Neuronal stem cell (in vitro differentiated cells): ENCODE results near the gene P2RX3.

Source experiments
- DNase-seq: peaks from one replicate; pipeline ENCODE4 v3.0.0-alpha.2; 2013; ENCODE audit warnings: low spot score
- H2AFZ ChIP-seq: one replicate; pipeline ENCODE4 v1.6.1; 2013; ENCODE audit warnings: mild to moderate bottlenecking, low read length, inconsistent platforms
- H2AK5ac ChIP-seq: 2 replicates; pipeline ENCODE4 v1.6.1; 2013; ENCODE audit warnings: low read depth, mild to moderate bottlenecking, inconsistent platforms, low read length, moderate library complexity, mixed read lengths
- H2BK120ac ChIP-seq: 2 replicates; pipeline ENCODE4 v1.6.1; 2013; ENCODE audit warnings: low read depth, mild to moderate bottlenecking, inconsistent platforms, low read length, moderate library complexity, mixed read lengths
- H2BK12ac ChIP-seq: one replicate; pipeline ENCODE4 v1.6.1; 2013; ENCODE audit warnings: low read length, inconsistent platforms
- H2BK15ac ChIP-seq: 2 replicates; pipeline ENCODE4 v1.6.1; 2013; ENCODE audit warnings: mild to moderate bottlenecking, low read length, inconsistent platforms, mixed read lengths
- H2BK5ac ChIP-seq: one replicate; pipeline ENCODE4 v1.6.1; 2013; ENCODE audit warnings: inconsistent platforms, mild to moderate bottlenecking, low read length, moderate library complexity
- H3K14ac ChIP-seq: one replicate; pipeline ENCODE4 v1.6.1; 2013; ENCODE audit warnings: low read length, inconsistent platforms
- H3K18ac ChIP-seq: 2 replicates; pipeline ENCODE4 v1.6.1; 2013; ENCODE audit warnings: low read length, inconsistent platforms
- H3K23ac ChIP-seq: 2 replicates; pipeline ENCODE4 v1.6.1; 2013; ENCODE audit warnings: low read depth, mild to moderate bottlenecking, mixed read lengths, low read length, inconsistent platforms; ENCODE audit not compliant: poor library complexity
- H3K27ac ChIP-seq: replicated peaks from 3 replicates; pipeline ENCODE4 v1.5.1; 2013; ENCODE audit warnings: low read length, inconsistent platforms
- H3K27me3 ChIP-seq, 3 experiments: 2 replicates each; pipeline ENCODE4 v1.6.1; 2013; ENCODE audit warnings: low read length in 3 of 3, mild to moderate bottlenecking in 2 of 3, inconsistent platforms in 1 of 3, low read depth in 1 of 3, mixed read lengths in 1 of 3, moderate library complexity in 1 of 3; ENCODE audit not compliant: control insufficient read depth in 3 of 3, insufficient read depth in 3 of 3
- H3K36me3 ChIP-seq, 2 donors: replicated peaks in 1 of 2; 2 replicates each; pipeline ENCODE4 v1.6.1; 2013; ENCODE audit warnings: low read length in 2 of 2; ENCODE audit not compliant: control insufficient read depth in 2 of 2, insufficient read depth in 2 of 2
- H3K4ac ChIP-seq: 2 replicates; pipeline ENCODE4 v1.6.1; 2013; ENCODE audit warnings: inconsistent platforms, mild to moderate bottlenecking, low read length, moderate library complexity
- H3K4me1 ChIP-seq, 2 donors: 1 replicate in 1 of 2; 2 replicates in 1 of 2; pipeline ENCODE4 v1.6.1; 2013; ENCODE audit warnings: low read length in 2 of 2, low read depth in 1 of 2; ENCODE audit not compliant: control insufficient read depth in 2 of 2, insufficient read depth in 1 of 2
- H3K4me2 ChIP-seq: one replicate; pipeline ENCODE4 v1.6.1; 2013; ENCODE audit warnings: mild to moderate bottlenecking, low read length, inconsistent platforms; ENCODE audit not compliant: insufficient read depth, poor library complexity, severe bottlenecking
- H3K4me3 ChIP-seq, 2 donors: 2 replicates each; pipeline ENCODE4 v1.5.1; 2013; ENCODE audit warnings: low read length in 2 of 2, mild to moderate bottlenecking in 2 of 2, inconsistent platforms in 1 of 2, moderate library complexity in 1 of 2
- H3K79me1 ChIP-seq: one replicate; pipeline ENCODE4 v1.6.1; 2013; ENCODE audit warnings: low read depth, mild to moderate bottlenecking, inconsistent platforms, low read length, moderate library complexity
- H3K9ac ChIP-seq: one replicate; pipeline ENCODE4 v1.6.1; 2013; ENCODE audit warnings: mild to moderate bottlenecking, low read depth, low read length, inconsistent platforms; ENCODE audit not compliant: poor library complexity
- H3K9me3 ChIP-seq, 2 donors: replicated peaks in 1 of 2; 2 replicates each; pipeline versions ENCODE3 to v1.6.1; 2013; ENCODE audit warnings: low read length in 2 of 2, mild to moderate bottlenecking in 2 of 2, inconsistent platforms in 1 of 2, low read depth in 1 of 2, mixed read lengths in 1 of 2, moderate library complexity in 1 of 2; ENCODE audit not compliant: control insufficient read depth in 2 of 2, insufficient read depth in 1 of 2
- H4K8ac ChIP-seq: one replicate; pipeline ENCODE4 v1.6.1; 2013; ENCODE audit warnings: low read depth, mild to moderate bottlenecking, inconsistent platforms, low read length, moderate library complexity
- H4K91ac ChIP-seq: one replicate; pipeline ENCODE4 v1.6.1; 2013; ENCODE audit warnings: low read length, low read depth, mild to moderate bottlenecking, inconsistent platforms; ENCODE audit not compliant: poor library complexity
- WGBS, 2 donors: extraction: QIAGEN DNeasy Blood & Tissue Kit; methylation state at CpG; one replicate each; pipeline ENCODE4 v1.1.7; 2013; ENCODE audit warnings: missing lambda C conversion rate in 2 of 2, mixed read lengths in 1 of 2; ENCODE audit not compliant: insufficient read length in 2 of 2, insufficient replicate concordance in 1 of 2; ENCODE audit errors: extremely low coverage in 2 of 2; 5-methylcytosine and 5-hydroxymethylcytosine counted together

The P2RX3 gene

GRCh38 chr11:57324154-57324885 is 13.8 kb upstream of the P2RX3 start:
- DNase-seq, result peak; percentile 71
- peak overlapping the region; percentile 99 for H3K18ac ChIP-seq
- no peak overlapping the region for H3K4ac ChIP-seq
- H3K27me3 ChIP-seq, result no peaks in the 10 kb centered on the region
- H2BK15ac ChIP-seq, result no peak overlapping the region
- H2BK12ac ChIP-seq, result peak overlapping the region; percentile 75
- peaks cover 16% of the 10 kb centered on the region for H3K79me1 ChIP-seq
- H2BK120ac ChIP-seq, result peak overlapping the region; percentile 36
- H3K4me3 ChIP-seq, result peak overlapping the region; percentile 72 to 90
- peaks cover 42 to 61% of the 10 kb centered on the region in 2 donors for H3K36me3 ChIP-seq
- H2BK5ac ChIP-seq, result peak overlapping the region; percentile 90
- H2AFZ ChIP-seq, result peak overlapping the region; percentile 84
- H3K4me1 ChIP-seq, result peaks cover 21 to 30% of the 10 kb centered on the region in 2 donors
- peak overlapping the region; percentile 68 for H3K23ac ChIP-seq
- H3K27ac ChIP-seq, result peak overlapping the region; percentile 97
- H3K14ac ChIP-seq, result peak overlapping the region; percentile 73
- peak overlapping the region; percentile 96 for H2AK5ac ChIP-seq
- H4K8ac ChIP-seq, result no peak overlapping the region
- peak overlapping the region; percentile 89 for H3K9ac ChIP-seq
- no CpG with 5 or more reads among the region's 64 CpGs for WGBS, 2 donors
- H3K9me3 ChIP-seq, result peaks cover 0 to 1% of the 10 kb centered on the region in 2 donors
- H3K4me2 ChIP-seq, result peak overlapping the region; percentile 89
- H4K91ac ChIP-seq, result no peak overlapping the region

- peak within 1 kb of the TSS; percentile 93 for H3K4me2 ChIP-seq
- peak within 1 kb of the TSS; percentile 89 for H3K9ac ChIP-seq
- H4K91ac ChIP-seq, result no peak within 1 kb of the TSS
- H2BK15ac ChIP-seq, result no peak within 1 kb of the TSS
- H3K18ac ChIP-seq, result peak within 1 kb of the TSS; percentile 99
- no peak within 1 kb of the TSS for H4K8ac ChIP-seq
- peak within 1 kb of the TSS; percentile 68 for H3K23ac ChIP-seq
- H2BK120ac ChIP-seq, result peak within 1 kb of the TSS; percentile 36
- H3K9me3 ChIP-seq, result peaks cover 0 to 1% of the 10 kb centered on the region in 2 donors
- H3K27ac ChIP-seq, result peak within 1 kb of the TSS; percentile 97
- no peak within 1 kb of the TSS for H3K4ac ChIP-seq
- peak within 1 kb of the TSS; percentile 73 for H3K14ac ChIP-seq
- H2BK5ac ChIP-seq, result peak within 1 kb of the TSS; percentile 90
- H2BK12ac ChIP-seq, result peak within 1 kb of the TSS; percentile 75
- whole genome bisulfite sequencing, 2 donors, result no CpG with 5 or more reads among the region's 61 CpGs
- no peaks in the 10 kb centered on the region for H3K27me3 ChIP-seq
- H3K36me3 ChIP-seq, result peaks cover 49 to 63% of the 10 kb centered on the region in 2 donors
- H2AFZ ChIP-seq, result peak within 1 kb of the TSS; percentile 84
- peaks cover 14% of the 10 kb centered on the region for H3K79me1 ChIP-seq
- H3K4me1 ChIP-seq, result peaks cover 21 to 30% of the 10 kb centered on the region in 2 donors
- peak within 1 kb of the TSS; percentile 96 for H2AK5ac ChIP-seq
- peak within 1 kb of the TSS; percentile 72 to 90 for H3K4me3 ChIP-seq
- DNase-seq, result peak; percentile 96
These were observed 13.0 kb upstream of the P2RX3 start, which contains the start of gene TNKS1BP1 for GRCh38 chr11:57324886-57325734. TNKS1BP1 (minus strand) TSS chr11:57324952; CDS start chr11:57321885, 3,067 bp downstream.

DNA sequence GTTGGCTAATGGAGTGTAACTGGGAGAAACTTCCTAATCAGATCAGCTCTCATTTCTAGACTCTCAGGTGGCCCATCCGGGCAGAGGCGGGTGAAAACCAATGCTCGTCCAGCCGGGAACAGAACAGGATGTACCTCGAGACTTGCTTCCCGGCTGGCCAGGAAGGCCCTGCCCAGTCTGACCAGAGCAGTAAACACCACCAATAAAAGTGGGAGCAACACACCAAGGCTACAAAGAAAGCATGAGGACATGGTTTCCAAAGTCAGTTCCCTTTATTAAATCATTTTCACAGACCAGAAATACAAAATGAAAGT is 12.5 kb upstream of the P2RX3 start:
- peak overlapping the region; percentile 39 for H2BK5ac ChIP-seq
- no peak overlapping the region for H4K8ac ChIP-seq
- peaks cover 10% of the 10 kb centered on the region for H3K79me1 ChIP-seq
- H3K23ac ChIP-seq, result no peak overlapping the region
- peaks cover 49 to 63% of the 10 kb centered on the region in 2 donors for H3K36me3 ChIP-seq
- H3K9me3 ChIP-seq, result peaks cover 0 to 1% of the 10 kb centered on the region in 2 donors
- no peak for DNase-seq
- no peak overlapping the region for H3K14ac ChIP-seq
- no CpG with 5 or more reads among the region's 6 CpGs for WGBS, 2 donors
- peak overlapping the region; percentile 80 for H3K9ac ChIP-seq
- H3K4me3 ChIP-seq, result peak overlapping the region; percentile 72 to 73
- H3K4me2 ChIP-seq, result peak overlapping the region; percentile 93
- H2BK12ac ChIP-seq, result no peak overlapping the region
- H4K91ac ChIP-seq, result no peak overlapping the region
- H3K27ac ChIP-seq, result peak overlapping the region; percentile 97
- peak overlapping the region; percentile 84 for H2AFZ ChIP-seq
- no peak overlapping the region for H3K18ac ChIP-seq
- no peak overlapping the region for H3K4ac ChIP-seq
- peaks cover 21 to 30% of the 10 kb centered on the region in 2 donors for H3K4me1 ChIP-seq
- H2AK5ac ChIP-seq, result peak overlapping the region; percentile 25
- H3K27me3 ChIP-seq, result no peaks in the 10 kb centered on the region
- no peak overlapping the region for H2BK120ac ChIP-seq
- no peak overlapping the region for H2BK15ac ChIP-seq

GRCh38 chr11:57327721-57328120 is 10.4 kb upstream of the P2RX3 start:
- Histone ChIP-seq H2BK15ac (no peak overlapping the region), H3K18ac (no peak overlapping the region), H3K79me1 (peaks cover 10% of the 10 kb centered on the region), H3K9me3 (peaks cover 0 to 1% of the 10 kb centered on the region in 2 donors), H3K36me3 (peaks cover 63 to 72% of the 10 kb centered on the region in 2 donors), H3K4me1 (peaks cover 13 to 20% of the 10 kb centered on the region in 2 donors), H2AFZ (no peak overlapping the region), H3K9ac (no peak overlapping the region), H3K4ac (no peak overlapping the region), H3K27ac (no peak overlapping the region), H2BK5ac (no peak overlapping the region), H3K14ac (no peak overlapping the region), H2BK12ac (no peak overlapping the region), H2AK5ac (no peak overlapping the region), H2BK120ac (no peak overlapping the region), H4K91ac (no peak overlapping the region), H3K23ac (no peak overlapping the region), H3K27me3 (no peaks in the 10 kb centered on the region), H3K4me2 (no peak overlapping the region), H3K4me3 (no peak overlapping the region), H4K8ac (no peak overlapping the region)
- no peak for DNase-seq
- WGBS, 2 donors, result no CpG with 5 or more reads among the region's 5 CpGs
